NCI-H2196 (cell line): ENCODE data around the gene NLRC5.
"Not testable (repeated sequence)": the region's sequence is repeated elsewhere in the genome, so short reads cannot be mapped to it uniquely, and the experiment has no call there.

ENCODE experiments used
- DNase-seq: peaks from one replicate; lab custom pipeline; 2025; ENCODE audit not compliant: unreplicated experiment; lab: John Stamatoyannopoulos, UW

The NLRC5 gene

DNA sequence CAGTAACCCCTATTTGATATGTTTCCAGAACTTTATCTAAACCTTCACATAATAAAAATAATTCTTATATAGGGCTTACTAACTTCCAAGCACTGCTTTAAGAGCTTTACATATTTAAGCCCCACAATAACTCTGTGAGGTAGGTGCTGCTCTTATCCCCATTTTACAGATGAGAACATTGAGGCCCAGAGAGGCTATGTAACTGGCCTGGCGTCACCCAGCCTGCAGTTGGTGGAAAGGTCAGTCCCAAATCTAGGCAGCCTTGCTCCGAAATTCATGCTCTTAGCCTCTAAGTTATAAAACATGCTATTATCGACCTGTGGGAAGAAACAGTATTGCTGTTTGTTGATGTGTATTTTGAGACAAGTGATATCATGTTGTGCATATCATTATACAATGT is 9.0 kb downstream of the NLRC5 start:
- DNase-seq: no peak

DNA sequence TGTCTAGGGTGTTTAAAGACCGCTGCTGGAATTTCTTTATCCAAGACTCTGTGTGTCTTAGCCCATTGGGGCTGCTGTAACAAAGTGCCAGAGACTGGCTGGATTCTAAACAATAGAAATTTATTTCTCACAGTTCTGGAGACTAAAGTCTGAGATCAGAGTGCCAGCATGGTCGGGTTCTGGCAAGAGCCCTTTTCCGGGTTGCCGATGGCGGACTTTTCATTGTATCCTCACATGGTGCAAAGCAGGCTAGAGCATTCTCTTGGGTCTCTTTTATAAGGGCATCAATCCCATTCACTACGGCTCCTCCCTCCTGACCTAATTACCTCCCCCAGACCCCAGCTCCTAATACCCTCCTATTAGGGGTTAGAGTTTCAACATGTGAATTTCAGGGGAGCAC is 9.5 kb downstream of the NLRC5 start:
- DNase-seq: no peak

DNA sequence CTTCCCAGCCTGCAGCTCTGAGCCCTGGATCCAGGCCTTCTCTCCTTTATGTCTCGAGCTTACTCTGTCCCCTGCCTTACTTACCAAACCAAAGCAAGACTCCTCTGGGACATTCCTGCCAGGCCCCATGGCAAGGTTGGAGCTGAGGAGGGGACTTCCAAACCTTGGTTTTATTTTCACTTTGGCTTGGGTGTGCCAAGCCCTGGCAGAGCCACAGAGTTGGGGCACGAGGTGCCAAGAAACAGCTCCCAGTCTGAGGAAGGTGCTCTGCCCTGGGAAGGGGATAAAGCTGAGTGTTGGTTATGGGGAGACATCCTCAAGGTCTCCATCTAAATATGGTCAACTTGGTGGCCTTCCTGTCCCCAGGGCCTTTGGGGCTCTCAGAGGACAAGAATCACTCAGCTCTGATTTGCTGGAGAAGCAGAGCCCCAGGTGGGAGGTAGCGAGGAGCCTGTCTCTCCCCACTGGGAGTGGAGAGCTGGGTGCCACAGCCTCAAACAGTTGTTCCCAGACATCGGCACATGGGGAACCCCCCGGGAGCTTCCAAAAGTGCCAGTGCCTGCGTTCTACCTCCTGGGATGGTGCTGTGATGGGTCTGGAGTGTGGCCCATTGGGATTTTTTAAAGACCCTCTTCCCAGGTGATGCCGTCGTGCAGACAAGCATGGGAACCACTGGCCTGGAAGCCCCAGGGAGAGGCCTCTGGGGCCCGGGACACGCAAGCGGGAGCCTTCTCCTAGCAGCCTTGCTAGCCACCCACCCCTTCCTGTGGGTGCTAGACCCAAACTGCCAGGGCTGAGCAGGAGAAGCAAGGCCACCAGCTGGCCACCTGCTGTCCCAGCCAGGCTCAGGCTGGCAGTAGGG is 10.3 kb downstream of the NLRC5 start:
- DNase-seq: no peak

DNA sequence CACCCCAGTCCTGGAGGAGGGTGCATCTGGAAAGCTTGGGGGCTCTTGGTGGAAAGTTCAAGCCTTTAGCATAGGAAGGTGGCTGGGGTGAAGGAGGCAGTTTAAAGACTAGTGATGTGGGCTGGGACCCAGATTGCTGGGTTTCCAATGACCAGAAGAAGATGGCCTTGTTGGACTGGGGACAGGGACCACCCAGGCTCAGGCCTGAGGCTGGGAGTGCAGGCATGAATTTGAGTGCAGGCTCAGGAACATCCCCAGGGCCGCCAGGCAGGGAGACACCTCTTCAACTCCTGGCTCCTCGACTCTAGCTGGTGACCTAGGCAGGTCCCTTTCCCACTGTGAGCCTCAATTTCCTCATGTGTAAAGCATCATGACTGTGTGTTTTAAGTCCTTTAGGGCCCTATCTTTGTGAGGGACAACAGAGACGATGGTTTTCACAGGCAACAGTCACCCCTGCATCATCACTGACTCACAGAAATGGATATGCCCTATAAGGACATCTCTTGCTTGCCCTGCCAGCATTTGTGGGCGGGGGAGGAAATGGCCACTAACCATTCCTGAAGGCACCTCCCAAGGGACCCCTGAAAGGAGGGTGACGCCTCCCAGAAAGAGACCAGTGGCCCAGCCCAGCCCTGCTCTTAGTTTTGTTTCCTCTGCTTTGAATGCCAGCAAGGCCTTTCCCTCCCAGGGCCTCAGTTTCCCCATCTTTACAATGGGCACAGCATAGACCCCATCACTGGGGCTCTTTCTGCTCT is 11.1 kb downstream of the NLRC5 start:
- DNase-seq: no peak

DNA sequence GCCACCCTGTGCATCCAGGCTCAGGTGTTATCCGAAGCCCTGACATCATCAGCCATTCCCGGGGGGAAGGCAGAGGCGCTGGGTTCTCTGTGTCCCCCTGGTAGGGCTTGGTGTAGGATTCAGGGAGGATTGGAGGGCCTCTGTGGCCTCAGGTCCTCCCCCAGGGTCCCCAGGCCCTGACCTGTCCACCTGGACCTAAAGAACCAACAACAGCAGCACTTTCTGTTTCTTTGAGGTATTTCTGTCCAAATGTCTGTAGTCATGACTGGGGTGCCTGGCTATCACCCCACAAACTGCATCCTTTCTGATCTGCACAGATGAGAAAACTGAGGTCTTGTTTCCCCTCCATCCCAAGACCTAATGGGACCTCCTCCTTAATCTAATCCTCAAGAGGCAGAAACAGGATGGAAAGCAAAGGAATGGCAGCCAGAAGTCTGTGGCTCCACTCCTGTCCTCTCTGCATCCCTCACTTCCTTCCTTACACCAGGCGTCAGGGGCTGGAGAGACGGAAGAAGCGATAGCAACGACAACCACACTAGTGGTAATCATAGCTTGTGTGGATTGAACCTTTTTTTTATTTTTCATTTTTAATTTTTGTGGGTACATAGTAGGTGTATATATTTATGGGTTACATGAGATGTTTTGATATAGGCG is 11.8 kb downstream of the NLRC5 start:
- no peak for DNase-seq

DNA sequence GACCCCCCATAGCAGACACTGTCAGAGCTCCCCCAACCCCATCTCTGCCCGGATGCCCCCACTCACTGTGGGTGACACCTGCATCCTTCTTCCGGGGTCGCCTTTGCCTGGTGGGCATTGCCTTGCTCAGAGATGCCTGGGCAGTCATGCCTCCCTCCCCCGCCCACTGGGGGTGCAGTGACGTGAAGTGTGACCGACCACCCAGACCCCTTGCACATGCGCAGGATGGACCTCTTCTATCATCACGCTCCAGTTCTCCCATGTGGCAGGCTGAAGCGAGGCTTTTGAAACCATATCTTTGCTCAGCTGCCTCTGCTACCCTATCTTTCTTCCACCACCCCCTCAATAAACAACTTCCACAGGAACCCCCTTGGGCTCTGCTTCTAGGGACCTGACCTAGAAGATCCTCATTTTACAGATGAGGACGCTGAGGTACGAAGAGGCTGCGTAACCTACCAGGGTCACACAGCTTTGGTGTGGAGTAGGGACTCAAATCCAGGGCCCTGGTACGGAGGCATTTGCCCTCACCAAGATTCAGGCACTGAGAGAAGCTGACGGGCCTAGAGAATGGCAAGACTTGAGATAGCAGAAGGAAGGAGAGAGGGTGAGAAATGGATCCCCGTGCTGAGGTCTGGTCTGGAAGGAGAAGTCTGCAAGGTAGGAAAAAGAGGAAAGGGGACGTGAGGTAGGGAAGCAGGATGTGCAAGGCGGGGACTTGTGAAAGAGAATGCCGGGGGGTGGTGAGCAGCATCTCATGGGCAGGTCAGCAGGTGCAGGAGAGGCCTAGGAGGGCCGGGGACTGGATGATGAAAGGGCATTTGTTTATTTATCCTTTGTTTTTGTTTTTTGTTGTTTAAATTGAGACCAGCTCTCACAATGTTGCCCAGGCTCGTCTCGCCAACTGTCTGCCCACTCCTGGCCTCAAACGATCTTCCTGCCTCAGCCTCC is 14.4 kb downstream of the NLRC5 start:
- DNase-seq: no peak

DNA sequence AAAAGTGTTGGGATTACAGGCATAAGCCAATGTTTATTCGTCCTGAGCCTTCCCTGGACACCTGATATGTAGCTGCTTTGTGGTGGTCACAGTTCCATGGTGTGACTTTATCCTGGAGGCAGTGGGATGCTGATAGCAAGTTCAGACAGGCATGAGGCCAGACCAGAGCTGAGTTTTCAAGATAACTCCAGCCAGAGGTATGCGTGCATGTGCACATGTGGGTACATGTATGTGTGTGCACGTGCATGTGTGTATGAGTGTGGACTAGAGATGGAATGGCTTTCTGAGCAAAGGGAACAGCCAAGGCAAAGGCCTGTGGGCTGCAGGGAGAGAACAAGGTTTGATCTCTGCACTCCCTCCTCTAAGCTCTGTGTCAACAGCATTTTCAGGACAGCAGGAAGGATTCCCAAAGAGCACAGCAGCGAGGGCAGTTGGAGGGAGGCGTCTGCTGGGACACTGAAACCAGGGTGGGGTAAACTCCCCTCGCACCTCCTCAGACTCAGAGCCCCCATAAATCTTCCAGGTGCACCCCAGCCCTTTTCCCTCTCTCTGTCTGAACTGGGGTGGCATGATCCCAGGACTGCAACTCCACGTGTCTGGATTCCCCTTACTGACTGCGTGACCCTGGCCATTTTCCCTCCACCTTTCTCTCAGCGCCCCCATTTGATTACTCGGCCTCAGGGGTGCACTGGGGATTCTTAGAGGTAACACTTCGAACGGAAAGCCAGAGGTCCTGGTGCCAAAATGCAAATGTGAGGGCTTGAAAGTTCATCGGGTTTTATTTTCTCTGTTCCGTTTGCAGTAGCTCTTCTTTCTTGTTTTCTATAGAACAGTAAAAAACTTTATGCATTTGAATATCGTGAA is 15.3 kb downstream of the NLRC5 start:
- DNase-seq: no peak

DNA sequence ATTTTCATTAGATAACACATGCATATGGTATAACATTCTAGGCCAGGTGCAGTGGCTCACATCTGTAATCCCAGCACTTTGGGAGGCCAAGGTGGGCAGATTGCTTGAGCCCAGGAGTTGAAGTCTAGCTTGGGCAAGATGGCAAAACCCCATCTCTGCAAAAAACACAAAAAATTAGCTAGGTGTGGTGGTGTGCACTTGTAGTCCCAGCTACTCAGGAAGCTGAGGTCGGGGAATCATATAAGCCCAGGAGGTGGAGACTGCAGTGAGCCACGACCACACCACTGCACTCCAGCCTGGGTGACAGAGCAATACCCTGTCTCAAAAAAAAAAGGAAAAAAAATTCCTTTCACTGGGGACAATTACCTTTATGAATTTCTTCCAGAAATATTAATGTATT is 16.2 kb downstream of the NLRC5 start:
- DNase-seq: not testable (repeated sequence)

DNA sequence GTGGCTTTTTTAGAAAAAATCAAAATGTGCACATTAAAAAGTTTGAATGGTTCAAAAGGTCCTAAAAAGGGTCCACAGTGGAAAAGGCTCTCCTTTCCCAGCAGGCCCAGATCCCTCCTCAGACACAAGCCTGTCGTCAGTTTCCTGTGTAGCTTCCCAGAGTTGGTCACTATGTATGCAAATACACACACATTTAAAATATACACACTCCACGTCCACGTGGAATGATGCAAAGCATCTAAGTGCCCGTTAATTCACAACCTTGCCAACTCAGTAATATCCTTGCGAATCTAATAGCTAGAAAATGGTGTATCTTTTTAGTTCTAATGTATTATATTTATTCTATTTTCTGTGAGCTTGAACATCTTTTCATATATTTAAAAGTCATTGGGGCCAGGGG is 17.7 kb downstream of the NLRC5 start:
- no peak for DNase-seq

DNA sequence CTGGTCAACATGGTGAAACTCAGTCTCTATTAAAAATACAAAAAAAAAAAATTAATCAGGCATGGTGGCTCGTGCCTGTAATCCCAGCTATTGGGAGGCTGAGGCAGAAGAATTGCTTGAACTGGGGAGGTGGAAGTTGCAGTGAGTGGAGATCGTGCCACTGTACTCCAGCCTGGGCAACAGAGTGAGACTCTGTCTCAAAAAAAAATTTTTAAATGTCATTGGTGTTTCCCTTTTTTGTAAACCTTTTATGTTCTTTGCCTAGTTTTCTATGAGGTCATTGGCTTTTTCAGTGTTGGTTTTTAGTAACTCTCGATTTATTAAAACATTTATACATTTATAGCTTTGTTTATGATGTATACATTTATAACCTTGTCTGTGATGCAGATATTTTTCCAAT is 18.2 kb downstream of the NLRC5 start:
- DNase-seq: no peak

DNA sequence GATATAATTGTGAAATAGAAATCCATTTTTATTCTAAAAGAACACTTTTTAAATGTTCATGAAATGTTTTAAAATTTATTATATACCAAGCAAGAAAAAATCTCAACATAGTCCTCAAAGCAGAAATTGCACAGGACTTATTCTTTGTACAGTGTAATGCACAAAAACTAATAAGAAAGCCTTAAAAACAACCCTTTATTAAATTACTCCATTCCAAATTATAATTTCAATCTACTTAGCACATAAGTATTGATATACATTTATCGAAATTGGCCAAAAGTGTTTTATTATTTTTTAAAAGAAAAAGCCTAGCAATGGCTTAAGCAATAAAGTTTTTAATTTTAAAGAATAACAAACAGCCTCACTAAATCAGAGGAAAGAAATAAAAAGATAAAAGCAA is 19.1 kb downstream of the NLRC5 start:
- DNase-seq: no peak

DNA sequence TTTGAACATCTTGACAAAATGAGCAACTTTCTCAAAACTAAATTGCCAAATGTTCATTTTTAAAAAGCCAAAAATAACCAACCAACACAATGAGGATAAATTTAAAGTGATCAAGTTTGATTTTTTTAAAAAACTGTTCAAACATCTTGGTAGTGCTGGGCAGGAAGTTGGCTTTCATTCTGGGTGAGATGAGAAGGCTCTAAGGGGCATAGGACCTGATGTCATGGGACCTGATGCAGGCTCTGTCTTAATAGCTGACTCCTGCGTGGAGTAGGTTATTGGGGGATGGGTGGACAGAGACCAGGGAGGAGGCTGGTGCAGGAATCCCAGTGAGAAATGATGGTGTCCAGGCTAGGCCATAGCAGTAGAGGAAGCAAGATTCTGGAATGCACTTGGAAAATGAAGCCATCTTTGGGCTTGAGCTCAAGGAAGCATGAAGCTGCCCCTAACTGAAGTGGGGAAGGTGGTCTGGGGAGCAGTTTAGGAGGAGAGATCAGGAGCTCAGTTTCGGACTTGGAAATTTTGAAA is 20.4 kb downstream of the NLRC5 start:
- DNase-seq: no peak

DNA sequence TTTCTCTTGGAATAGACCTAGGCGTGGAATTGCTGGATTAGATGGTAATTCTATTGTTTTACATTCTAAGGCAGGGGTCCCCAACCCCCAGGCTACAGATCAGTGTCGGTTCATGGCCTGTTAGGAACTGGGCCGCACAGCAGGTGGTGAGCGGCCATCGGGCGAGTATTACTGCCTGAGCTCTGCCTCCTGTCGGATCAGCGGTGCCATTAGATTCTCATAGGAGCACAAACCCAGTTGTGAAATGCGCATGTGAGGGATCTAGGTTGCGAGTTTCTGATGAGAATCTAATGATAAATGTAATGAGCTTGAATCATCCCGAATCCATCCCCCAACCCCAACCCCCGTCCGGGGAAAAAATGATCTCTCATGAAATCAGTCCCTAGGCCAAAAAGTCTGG is 23.0 kb downstream of the NLRC5 start:
- DNase-seq: no peak

DNA sequence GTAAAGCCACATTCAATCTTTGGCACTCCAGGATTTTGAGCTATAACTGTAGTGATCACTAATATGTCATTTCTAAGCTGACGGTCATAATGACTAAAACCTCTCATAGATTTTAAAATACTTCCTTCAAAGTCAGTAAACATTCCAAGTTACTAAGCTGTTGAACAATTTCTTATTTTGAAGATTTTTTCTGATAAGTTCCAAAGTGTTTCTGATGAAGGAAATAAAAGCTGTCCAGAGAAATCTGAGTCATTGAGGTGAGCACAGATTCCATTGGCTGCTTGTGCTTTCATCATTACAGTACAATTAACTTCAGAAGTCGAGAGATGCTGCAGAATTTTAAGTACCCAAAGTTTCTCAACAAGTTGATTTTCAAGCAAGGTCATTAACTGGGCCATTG is 23.9 kb downstream of the NLRC5 start:
- DNase-seq: no peak

DNA sequence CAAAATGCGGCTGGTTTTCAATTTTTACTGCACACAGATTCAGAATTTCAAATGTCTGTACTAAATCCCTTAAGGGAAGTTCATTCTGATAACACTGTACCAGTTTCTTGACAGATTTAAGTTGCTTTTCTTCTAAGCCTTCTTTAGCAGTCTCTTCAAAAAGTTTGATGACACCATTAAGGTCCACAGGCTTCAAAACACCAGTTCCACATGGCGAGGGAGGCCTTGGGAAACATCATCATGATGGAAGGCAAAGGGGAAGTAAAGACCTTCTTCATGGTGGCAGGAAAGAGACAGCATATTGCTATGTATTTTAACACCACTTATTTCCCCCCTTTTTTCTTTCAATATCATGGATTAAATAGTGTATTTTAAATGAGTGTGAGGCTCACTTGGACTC is 24.5 kb downstream of the NLRC5 start:
- no peak for DNase-seq

DNA sequence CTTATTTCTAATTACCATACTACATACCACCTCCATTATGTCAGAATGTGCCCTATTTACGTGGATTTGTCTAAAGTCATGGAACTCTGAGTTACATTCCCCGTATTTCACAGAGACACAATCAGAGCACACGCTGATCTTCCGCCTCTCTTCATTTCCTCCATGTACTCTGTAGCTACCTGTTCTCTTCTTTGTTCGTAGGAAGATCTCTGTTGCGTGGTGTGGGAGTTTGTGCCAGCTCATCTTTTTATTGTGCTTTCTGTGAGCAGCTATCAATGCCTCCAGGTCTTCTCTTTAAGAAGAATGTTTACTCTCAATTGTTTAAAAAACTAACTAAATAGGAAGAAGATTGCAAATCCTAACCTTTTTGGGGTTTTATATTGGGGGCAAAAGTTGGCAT is 26.9 kb downstream of the NLRC5 start:
- no peak for DNase-seq

DNA sequence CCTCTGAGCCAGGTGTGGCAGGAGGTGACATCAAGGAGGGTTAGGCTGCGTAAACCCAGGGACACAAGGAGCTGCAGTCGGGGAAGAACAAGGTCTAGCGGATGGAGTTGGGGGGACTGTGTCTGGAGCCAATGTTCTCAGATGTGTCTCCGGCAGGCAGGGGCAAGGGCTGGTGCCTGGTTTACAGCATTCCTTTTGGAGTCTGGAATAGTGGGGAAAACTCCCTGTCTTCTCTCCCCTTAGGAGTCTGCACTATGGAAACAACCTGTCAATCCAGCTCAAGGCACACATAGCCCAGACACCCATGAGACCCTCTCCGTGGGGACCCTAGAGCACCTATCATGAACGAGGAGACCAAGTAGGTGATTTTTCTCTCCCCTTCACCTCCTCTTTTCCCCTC is 27.5 kb downstream of the NLRC5 start:
- no peak for DNase-seq

DNA sequence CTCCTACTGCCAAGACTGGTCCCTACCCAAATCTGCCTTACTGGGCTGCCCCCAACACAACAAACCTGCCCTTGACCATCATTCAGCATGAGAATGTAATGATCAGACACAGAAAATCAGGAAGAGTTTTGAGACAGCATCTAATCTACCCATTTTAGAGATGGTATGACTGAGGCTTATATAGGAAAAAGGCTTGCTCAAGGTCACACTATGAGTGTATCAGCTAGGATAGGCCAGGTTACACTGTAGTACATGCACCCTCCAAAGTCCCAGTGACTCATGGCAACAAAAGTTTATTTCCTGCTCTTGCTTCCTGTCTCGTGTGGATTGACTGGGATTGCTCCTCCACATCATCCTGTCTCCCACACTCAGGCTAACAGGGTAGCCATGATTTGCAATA is 27.9 kb downstream of the NLRC5 start:
- DNase-seq: no peak

DNA sequence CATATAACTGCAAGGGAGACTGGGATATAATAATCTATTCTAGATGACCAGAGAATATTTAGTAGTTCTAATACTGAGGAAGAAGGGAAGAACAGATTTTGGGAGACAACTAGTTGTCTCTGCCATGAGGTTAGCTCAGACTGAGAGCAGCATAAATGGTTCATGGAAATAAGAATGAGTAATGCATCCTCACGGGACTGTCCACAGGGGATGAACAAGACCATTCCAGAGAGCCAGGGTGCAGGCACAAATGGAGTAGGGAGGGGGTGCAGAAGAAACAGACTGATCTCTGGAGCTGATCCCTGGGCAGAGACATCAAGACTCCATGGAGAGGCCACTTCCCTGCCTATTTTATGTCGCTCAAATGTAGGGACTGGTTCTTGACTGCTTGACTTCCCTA is 30.4 kb downstream of the NLRC5 start:
- no peak for DNase-seq

DNA sequence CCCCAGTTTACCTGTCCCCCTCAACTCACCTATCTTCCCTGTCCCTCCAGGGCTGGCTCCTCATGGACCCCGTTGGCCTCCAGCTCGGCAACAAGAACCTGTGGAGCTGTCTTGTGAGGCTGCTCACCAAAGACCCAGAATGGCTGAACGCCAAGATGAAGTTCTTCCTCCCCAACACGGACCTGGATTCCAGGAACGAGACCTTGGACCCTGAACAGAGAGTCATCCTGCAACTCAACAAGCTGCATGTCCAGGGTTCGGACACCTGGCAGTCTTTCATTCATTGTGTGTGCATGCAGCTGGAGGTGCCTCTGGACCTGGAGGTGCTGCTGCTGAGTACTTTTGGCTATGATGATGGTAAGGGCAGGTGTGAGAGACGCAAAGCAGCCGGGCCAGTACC is 31.3 kb downstream of the NLRC5 start:
- no peak for DNase-seq
